ENCODE measurements around the gene LPIN1.

GRCh38 chr2:11698009-11698922 lies 48.2 kb upstream of the LPIN1 start:
- no peak for TF ChIP-seq REST (IDR thresholded peaks at IDR 0.05; ENCODE audit: low read depth)
- no peak for TF ChIP-seq EP300 (IDR thresholded peaks at IDR 0.05; ENCODE audit: borderline replicate concordance)
- TF ChIP-seq FOXM1 (IDR thresholded peaks at IDR 0.05; ENCODE audit: borderline replicate concordance, low read depth): no peak
- no peak for TF ChIP-seq ZBTB7A (IDR thresholded peaks at IDR 0.05; ENCODE audit: low read depth)
